HCT116 (cell line): ENCODE measurements around the gene CBLB.

Source experiments
- EZH2 ChIP-seq: fragments of 200-600 bp; sonication (generic); IDR thresholded peaks from 2 replicates; pipeline ENCODE4 v1.6.1; 2017; ENCODE audit warnings: antibody characterized with exemption, mixed run types
- REST ChIP-seq: IDR thresholded peaks from 2 replicates; pipeline ENCODE4 v1.6.1; 2012; ENCODE audit warnings: low read depth
- SIN3A ChIP-seq: IDR thresholded peaks from 2 replicates; pipeline ENCODE4 v1.6.1; 2012; ENCODE audit warnings: low read depth
- YY1 ChIP-seq: IDR thresholded peaks from 2 replicates; pipeline ENCODE4 v1.6.1; 2011; ENCODE audit warnings: low read length, low read depth, moderate library complexity, mild to moderate bottlenecking; ENCODE audit not compliant: insufficient replicate concordance; ENCODE audit errors: extremely low read depth
- TF ChIP-seq, protein P1 (sequence below), 3 experiments: fragments of 200-600 bp in 1 of 3; sonication (generic) in 1 of 3; IDR thresholded peaks in 2 of 3; conservative IDR thresholded peaks in 1 of 3; 2 replicates each; pipeline ENCODE4 v1.5.1; 2012 to 2017; ENCODE audit warnings: low read depth in 2 of 3, low read length in 2 of 3, antibody characterized with exemption in 1 of 3, borderline replicate concordance in 1 of 3, control low read depth in 1 of 3, mild to moderate bottlenecking in 1 of 3, mixed read lengths in 1 of 3, mixed run types in 1 of 3, moderate library complexity in 1 of 3; ENCODE audit not compliant: insufficient read depth in 1 of 3

DNA sequence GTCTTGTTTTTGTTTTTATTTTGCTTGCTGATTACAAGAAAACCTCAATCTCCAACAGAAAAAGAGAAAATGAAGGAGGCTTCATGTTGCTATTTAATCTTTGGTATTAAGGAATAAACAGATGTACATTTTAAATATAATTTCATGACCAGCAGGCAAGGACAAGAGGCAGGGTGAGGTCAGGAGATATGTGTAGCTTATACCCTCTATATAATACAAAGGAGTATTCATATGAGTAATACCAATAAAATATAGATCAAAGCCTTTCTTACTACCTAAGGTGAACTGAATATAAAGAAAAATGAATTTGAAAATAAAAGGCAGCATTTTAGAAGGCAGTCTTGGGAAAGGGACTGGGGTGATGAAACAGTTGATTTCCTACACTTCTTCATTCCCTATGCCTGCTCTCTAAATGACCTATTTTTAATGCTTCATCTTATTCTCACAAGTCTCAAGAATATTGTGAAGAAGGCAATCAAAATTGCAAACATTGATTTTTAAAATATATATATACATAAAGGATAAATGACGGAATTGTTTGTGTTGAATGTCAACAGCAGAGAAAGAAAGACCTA lies 8.6 kb upstream of the CBLB start:
- TF ChIP-seq, protein P1, sequence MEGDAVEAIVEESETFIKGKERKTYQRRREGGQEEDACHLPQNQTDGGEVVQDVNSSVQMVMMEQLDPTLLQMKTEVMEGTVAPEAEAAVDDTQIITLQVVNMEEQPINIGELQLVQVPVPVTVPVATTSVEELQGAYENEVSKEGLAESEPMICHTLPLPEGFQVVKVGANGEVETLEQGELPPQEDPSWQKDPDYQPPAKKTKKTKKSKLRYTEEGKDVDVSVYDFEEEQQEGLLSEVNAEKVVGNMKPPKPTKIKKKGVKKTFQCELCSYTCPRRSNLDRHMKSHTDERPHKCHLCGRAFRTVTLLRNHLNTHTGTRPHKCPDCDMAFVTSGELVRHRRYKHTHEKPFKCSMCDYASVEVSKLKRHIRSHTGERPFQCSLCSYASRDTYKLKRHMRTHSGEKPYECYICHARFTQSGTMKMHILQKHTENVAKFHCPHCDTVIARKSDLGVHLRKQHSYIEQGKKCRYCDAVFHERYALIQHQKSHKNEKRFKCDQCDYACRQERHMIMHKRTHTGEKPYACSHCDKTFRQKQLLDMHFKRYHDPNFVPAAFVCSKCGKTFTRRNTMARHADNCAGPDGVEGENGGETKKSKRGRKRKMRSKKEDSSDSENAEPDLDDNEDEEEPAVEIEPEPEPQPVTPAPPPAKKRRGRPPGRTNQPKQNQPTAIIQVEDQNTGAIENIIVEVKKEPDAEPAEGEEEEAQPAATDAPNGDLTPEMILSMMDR (IDR thresholded peaks at IDR 0.05 in 2 of 3, conservative IDR thresholded peaks at IDR 0.05 in 1 of 3; ENCODE audit: borderline replicate concordance in 1 of 3, insufficient read depth in 1 of 3, low read depth in 2 of 3, low read length in 2 of 3), result no peak
- TF ChIP-seq SIN3A (no peak), YY1 (no peak), EZH2 (no peak), REST (no peak)
